GM21825 (cell line): Measurements from ENCODE around the gene PIK3C2A.
"Not testable (repeated sequence)": the region's sequence is repeated elsewhere in the genome, so short reads cannot be mapped to it uniquely, and the experiment has no call there.

Experiments used
- ATAC-seq: cut with Tn5 transposase; IDR thresholded peaks from one replicate; pipeline ENCODE4 v1.9.1; 2021; ENCODE audit warnings: mild to moderate bottlenecking, moderate library complexity; ENCODE audit not compliant: unreplicated experiment

PIK3C2A gene, protein sequence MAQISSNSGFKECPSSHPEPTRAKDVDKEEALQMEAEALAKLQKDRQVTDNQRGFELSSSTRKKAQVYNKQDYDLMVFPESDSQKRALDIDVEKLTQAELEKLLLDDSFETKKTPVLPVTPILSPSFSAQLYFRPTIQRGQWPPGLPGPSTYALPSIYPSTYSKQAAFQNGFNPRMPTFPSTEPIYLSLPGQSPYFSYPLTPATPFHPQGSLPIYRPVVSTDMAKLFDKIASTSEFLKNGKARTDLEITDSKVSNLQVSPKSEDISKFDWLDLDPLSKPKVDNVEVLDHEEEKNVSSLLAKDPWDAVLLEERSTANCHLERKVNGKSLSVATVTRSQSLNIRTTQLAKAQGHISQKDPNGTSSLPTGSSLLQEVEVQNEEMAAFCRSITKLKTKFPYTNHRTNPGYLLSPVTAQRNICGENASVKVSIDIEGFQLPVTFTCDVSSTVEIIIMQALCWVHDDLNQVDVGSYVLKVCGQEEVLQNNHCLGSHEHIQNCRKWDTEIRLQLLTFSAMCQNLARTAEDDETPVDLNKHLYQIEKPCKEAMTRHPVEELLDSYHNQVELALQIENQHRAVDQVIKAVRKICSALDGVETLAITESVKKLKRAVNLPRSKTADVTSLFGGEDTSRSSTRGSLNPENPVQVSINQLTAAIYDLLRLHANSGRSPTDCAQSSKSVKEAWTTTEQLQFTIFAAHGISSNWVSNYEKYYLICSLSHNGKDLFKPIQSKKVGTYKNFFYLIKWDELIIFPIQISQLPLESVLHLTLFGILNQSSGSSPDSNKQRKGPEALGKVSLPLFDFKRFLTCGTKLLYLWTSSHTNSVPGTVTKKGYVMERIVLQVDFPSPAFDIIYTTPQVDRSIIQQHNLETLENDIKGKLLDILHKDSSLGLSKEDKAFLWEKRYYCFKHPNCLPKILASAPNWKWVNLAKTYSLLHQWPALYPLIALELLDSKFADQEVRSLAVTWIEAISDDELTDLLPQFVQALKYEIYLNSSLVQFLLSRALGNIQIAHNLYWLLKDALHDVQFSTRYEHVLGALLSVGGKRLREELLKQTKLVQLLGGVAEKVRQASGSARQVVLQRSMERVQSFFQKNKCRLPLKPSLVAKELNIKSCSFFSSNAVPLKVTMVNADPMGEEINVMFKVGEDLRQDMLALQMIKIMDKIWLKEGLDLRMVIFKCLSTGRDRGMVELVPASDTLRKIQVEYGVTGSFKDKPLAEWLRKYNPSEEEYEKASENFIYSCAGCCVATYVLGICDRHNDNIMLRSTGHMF (N-terminal part only)

DNA sequence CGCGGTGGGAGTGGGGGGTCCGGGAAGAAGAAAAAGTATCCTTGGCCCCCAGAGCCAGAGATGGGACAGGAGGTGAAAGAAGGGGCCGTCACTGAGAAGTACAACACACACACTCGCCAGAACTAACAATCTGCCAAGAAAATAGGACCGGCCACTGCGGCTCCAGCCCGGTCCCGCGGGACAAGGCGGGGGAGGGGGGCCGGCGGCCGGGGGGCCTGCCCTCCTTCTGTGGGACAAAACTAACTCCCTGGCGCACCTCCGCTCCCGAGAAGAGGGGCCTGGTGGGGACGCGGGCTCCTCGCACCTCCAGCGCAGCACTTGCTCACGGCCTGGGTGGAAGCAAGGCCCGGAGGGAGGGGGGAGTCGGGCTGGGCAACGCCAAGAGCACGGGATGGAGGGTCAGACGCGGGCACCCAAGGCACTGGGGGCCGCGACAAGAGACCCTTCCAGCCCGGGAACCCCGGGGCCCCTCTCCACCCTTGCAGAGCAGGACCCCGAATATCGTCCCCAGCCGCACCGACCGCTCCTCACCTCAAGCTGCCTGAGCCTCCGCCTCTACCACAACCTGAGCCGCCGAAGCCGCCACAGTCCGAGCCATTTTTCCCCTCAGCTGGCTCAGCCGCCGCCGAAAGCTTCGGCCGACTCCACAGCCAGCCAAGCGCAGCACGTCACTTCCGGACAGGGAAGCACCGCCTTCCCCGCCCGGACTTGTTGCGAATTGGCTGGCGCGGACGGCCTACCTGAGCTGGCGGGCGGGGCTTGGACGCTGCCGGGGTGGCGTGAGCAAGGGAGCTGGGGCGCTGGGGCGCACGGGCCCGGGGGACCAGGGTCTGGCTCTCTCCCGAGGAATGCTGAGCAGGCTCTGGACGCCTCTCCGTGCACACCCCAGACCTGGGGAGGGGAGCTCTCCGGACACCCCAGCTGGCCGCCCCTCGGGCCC, at the start of gene PIK3C2A:
PIK3C2A (minus strand) TSS at position 670 of the 940 bp plus-strand sequence. CDS start 38,245 bp downstream, outside the sequence.
- peak; percentile 96 for ATAC-seq

DNA sequence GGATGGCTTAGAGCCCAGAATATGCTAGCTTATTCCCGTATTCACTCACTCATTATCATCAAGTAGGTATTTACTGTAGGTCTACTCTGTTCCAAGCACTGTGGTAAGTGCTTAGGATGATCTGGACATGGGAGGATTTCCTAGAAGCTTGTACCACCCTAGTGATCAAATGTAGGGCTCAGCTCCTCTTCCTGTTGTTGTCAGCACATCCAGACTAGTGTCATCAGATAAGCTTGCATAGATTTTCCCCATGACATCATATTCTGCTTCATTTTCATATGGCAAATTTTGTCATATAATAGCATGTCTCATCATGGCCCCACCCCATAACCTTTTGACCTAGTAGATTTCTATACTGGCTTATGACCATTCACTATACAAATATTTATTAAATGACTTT, 49.4 kb upstream of the PIK3C2A start:
- ATAC-seq: no peak

DNA sequence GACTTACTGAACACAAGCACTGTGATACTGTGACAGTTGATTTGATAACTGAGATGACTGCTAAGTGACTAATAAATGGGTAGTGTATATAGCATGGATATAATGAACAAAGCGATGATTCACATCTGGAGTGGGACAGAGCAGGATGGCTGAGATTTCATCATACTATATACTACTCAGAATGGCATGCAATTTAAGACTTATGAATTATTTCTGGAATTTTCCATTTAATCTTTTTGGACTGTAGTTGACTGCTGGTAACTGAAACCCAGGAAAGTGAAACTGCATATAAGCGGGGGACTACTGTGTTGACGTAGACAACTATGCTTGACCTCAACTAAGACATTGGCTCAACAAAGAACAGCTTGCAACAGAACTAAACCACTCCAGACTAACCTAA, 48.7 kb upstream of the PIK3C2A start:
- no peak for ATAC-seq

DNA sequence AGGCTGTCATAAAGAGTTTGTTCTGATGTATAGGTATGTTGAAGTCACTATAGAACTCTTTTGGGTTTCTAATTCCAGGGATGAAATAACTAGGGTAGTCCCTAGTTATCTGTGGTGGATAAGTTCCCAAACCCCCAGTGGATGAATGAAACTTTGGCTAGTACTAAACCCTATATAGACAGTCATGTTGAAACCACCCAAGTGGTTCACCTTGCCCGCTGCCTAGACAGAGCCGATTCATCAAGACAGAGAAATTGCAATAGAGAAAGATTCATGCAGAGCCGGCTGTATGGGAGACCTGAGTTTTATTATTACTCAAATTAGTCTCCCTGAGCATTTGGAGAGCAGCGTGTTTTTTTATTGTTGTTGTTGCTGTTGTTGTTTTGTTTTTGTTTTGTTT, 44.9 kb upstream of the PIK3C2A start:
- ATAC-seq: no peak

DNA sequence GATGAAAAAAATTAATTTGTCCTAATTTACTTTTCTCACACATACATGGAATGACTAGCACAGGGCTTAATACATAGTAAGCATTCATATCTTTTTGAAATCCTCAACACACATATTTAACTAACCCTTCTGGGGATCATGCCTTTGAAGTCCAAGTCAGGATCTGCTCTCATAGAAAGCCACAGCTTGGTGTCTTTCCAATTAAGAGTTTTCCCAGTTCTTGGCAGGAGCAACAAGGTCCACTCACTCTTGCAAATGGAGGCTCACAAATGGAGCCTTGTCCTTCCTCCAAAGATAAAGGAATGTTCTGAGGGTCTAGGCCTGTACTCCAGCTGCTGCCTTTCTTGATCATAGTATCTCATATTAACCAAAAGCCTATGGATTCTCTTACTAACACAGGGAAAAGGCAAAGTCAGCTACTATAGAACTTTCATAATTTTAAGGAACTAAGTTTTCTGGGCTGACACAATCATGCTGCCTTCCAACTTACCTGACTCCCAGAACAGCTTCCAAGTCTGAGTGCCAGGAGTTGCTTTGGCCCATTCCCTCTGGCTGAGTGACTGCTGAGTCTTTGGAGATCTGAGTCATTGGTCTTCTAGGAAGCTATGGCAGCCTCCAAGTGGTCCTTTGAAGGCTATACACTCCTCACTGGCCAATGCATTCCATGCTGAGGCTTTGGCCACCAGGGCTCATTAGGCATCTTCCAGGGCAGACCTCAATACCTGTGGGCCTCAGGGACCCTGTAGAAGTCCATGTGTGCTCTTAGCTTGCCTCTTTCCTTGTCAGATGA, 43.0 kb upstream of the PIK3C2A start:
- ATAC-seq: no peak

DNA sequence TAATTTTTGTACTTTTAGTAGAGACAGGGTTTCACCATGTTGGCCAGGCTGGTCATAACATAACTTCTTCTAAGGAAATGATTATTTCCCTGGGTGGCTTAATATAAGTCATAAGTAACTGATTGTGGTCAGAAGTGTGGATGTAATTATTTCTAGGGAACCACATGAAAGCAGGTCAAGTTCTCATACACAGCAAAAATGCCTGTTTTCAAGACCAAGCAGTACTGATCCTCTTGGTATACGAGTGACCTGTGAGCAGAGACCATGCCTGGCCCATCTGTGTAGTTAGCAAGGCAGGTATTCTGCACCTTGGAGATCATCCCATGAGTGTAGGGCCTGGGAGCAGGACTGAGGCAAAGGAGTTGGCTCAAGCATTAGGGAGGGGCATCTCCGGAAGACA, 36.3 kb upstream of the PIK3C2A start:
- ATAC-seq: peak; percentile 80

DNA sequence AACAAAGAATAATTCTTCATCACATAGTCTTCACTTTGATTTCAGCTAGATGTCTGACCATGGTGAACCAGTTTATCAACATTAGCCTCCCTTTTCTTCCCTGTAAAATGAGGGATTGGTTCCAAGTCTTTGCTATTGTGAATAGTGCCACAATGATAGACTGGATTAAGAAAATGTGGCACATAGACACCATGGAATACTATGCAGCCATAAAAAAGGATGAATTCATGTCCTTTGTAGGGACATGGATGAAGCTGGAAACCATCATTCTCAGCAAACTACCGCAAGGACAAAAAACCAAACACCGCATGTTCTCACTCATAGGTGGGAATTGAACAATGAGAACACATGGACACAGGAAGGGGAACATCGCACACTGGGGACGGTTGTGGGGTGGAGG, 35.2 kb upstream of the PIK3C2A start:
- ATAC-seq: not testable (repeated sequence)

DNA sequence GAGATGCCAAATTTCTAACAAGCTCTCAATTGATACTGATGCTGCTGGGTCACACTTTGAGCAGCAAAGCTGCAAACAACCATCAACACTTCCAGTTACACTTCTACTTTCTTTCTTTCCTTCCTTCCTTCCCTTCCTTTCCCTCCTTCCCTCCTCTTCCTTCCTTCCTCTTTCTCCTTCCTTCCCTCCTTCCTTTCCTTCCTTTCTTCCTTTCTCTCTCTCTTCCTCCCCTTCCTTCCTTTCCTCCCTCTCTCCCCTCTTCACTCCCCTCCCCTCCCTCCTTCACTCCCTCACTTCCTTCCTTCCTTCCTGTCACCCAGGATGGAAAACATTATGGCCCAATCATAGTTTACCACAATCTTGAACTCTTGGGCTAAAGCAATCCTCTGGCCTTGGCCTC, 33.0 kb upstream of the PIK3C2A start:
- ATAC-seq: no peak

DNA sequence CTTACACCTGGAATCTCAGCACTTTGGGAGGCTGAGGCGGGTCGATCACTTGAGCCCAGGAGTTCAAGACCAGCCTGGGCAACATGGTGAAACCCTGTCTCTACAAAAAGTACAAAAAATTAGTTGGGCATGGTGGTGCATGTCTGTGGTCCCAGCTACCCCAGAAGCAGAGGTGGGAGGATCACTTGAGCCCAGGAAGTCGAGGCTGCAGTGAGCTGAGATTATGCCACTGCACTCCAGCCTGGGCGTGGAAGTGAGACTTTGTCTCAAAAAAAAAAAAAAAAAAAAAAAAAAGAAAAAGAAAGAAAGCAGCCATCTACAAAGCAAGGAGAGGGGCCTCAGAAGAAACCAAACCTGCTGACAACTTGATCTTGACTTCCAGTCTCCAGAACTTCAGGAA, 32.1 kb upstream of the PIK3C2A start:
- ATAC-seq: not testable (repeated sequence)

DNA sequence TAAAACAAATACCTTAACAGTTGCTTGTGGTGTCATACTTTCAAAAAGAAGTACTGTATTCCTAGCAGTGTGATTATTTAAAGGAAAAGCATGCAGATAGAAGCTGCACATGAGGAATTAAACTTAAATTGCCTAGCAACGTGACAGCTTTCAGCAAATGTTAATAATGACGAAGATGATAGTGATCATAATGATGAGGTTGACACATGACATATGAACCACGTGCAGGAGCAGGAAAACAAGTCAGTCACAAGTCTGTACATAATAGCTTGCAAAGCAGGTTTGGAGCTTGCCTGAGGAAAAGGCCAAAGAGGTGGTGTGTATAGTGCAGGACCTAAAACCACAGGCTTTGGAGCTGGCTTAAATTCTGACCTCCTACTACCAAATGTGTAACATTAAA, 30.6 kb upstream of the PIK3C2A start:
- no peak for ATAC-seq

DNA sequence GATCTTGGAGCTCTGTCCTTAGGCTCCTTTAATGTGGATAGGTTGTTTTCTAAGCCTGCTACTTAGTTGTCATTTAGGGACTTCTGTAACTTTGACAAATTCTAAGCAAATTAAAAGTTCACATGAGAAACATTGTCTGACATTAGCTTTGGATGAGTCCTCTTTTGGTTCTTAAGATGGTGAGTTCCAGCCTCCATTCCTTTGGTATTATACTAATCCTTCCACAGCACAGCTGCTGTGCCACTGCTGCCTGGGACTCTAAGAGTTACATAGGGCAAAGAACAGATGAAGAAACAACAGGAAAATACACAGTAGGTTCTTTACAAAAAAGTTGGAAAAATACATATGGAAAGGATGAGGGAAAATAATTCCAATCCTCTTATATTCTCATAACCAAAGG, 25.3 kb upstream of the PIK3C2A start:
- ATAC-seq: no peak

DNA sequence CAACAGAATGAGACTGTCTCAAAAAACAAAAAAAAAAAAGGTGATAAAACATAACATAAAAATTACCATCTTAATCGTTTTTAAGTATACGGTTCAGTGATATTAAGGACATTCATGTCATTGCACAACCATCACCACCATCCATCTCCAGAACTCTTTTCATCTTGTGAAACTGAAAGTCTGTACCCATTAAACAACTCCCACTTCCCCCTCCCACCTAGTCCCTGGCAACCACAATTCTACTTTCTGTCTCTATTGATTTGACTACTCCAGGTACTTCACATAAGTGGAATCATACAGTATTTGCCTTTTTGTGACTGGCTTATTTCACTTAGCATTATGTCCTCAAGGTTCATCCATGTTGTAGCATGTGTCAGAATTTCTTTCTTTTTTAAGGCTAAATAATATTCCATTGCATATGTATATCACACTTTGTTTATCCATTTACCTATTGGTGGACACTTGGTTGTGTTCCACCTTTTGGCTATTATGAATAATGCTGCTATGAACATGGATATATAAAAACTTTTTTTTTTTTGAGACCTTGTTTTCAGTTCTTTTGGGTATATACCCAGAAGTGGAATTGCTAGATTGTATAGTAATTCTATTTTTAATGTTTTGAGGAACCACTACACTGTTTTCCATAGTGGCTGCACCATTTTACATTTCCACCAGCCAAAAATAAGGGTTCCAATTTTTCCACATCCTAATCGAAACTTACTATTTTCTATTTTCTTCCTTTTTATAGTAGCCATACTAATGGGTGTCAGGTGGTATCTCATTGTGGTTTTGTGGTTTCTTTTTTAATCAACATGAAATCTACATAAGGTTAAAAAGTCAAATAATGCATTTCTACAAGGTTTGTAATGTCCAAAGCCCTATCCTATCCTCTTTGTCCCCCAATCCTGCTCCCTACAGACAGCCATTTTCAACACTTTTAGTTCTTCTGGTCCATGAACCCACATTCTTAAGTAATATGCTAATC, 23.4 kb upstream of the PIK3C2A start:
- ATAC-seq: peak; percentile 90

DNA sequence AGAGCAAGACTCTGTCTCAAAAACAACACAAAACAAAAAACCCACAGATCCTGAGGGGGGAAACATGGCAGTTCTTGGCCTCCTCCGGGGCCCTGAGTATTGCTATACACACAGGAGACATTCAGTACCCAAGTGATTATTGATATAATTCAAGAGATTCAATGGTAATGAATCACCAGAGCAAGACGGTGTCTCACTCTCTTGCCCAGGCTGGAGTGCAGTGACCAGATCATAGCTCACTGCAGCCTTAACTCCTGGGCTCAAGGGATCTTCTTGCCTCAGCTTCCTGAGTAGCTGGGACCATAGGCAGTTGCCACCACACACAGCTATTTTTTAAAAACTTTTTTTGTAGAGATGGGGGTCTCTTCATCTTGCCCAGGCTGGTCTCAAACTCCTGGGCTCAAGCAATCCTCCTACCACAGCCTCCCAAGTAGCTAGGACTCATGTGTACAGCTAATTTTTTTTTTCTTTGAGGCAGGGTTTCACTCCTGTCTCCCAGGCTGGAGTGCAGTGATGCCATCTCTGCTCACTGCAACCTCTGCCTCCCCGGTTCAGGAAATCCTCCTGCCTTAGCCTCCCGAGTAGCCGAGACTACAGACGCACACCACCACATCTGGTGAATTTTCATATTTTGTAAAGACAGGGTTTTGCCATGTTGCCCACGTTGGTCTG, 21.8 kb upstream of the PIK3C2A start:
- no peak for ATAC-seq

DNA sequence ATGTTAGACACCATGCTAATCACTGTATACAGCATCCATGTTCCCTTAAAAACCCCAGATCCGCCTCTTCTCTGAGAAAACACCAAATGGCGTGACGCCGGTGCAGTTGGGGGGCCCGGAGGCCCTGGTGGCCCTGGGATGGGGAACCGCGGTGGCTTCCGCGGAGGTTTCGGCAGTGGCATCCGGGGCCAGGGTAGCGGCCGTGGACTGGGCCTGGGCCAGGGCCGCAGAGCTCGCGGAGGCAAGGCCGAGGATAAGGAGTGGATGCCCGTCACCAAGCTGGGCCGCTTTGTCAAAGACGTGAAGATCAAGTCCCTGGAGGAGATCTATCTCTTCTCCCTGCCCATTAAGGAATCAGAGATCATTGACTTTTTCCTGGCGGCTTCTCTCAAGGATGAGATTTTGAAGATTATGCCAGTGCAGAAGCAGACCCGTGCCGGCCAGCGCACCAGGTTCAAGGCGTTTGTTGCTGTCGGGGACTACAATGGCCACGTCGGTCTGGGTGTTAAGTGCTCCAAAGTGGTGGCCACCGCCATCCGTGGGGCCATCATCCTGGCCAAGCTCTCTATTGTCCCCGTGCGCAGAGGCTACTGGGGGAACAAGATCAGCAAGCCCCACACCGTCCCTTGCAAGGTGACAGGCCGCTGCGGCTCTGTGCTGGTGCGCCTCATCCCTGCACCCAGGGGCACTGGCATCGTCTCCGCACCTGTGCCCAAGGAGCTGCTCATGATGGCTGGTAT, 20.6 kb upstream of the PIK3C2A start:
- ATAC-seq: not testable (repeated sequence)

DNA sequence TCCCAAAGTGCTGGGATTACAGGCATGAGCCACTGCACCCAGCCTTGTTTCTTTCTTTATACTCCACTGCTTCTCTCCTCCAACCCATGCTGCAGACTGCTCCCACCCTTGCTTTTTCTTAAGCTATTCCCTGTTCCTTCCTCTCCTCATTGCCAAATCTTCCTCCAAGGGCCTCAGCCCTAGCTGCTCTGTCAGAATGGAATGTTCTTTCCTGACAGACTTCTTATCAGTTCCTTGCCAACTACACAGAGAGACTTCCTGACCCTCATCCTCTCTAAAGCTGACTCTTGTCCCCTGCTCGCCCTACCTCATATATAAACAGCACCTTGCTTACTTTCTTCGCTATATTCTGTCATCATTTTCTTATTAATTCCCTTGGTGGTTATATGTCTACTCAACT, 16.9 kb upstream of the PIK3C2A start:
- no peak for ATAC-seq

DNA sequence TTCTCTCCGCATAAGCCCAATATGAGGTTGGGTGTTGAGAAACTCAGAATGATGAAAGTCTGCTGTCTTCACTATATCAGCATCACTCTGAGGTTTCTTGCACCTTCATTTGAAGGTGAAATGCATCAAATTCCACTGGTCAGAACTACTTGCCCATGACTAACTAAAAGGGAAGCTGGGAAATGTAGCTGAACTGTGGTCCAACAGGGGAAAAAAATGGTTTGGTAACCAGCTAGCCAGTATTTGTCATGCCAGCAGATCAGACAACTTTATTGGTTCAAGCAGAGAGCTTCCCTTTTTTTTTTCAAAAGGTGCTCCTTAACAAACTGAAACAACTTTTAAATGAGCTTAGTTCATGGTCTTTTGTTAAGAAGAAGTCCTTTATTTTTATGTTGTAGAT, 14.2 kb upstream of the PIK3C2A start:
- no peak for ATAC-seq

DNA sequence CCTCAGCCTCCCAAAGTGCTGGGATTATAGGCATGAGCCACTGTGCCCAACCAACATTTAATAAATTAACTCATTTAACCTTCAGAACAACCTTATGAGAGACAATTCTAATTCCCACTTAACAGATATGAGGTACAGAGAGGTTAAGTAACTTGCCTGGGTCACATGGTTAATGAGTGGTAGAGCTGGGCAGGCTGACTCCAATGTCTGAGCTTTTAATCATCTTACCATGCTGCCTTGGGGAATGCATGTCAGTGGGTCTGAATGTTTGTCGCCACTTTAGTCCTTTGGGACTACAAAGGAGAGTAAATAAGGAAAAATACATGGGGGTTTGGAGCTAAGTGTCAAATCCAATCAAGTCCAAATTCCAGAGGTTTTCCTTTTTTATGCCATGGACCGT, 11.2 kb upstream of the PIK3C2A start:
- ATAC-seq: no peak
